PC-3 (cell line): ENCODE results near the gene SLC12A1. TPM values are rescaled to one million over a fixed set of nuclear protein-coding genes. Genes with fewer than 3 reads are reported as not detected.

Source experiments
- ATAC-seq: fragments of 200-7000 bp; cut with Tn5 transposase; 2 replicates; pipeline ENCODE4 v1.9.1; 2020; ENCODE audit warnings: mild to moderate bottlenecking, moderate library complexity
- BruUV-seq: library from RNA; stranded (reverse); fragments of 400-500 nt; replicated peaks from 2 replicates; lab custom pipeline; 2021; lab: Mats Ljungman, UMichigan
- CTCF ChIA-PET: fragments of 300-600 bp; sonication (Branson Sonifier 250); formaldehyde crosslinking; loops from one replicate; lab custom pipeline; 2022; ENCODE audit warnings: antibody characterized with exemption; lab: Charles Lee
- POLR2A ChIA-PET: fragments of 300-600 bp; sonication (Branson Sonifier 250); formaldehyde crosslinking; loops from one replicate; lab custom pipeline; 2022; ENCODE audit warnings: antibody characterized with exemption; ENCODE audit not compliant: unreplicated experiment; lab: Charles Lee
- DNase-seq: peaks from one replicate; pipeline ENCODE4 v3.0.0-alpha.2; 2015
- H2AFZ ChIP-seq: fragments of 300-600 bp; sonication (generic); 2 replicates; pipeline ENCODE4 v1.6.0; 2016; ENCODE audit warnings: antibody characterized with exemption, low read length
- H3F3A ChIP-seq: fragments of 300-600 bp; sonication (generic); one replicate; pipeline ENCODE4 v1.6.0; 2017; ENCODE audit warnings: antibody characterized with exemption, low read length, control low read depth, mild to moderate bottlenecking; ENCODE audit not compliant: unreplicated experiment
- H3K27ac ChIP-seq: fragments of 300-600 bp; sonication (generic); 2 replicates; pipeline ENCODE4 v1.5.1; 2016; ENCODE audit warnings: mild to moderate bottlenecking, low read length
- H3K27me3 ChIP-seq: fragments of 300-600 bp; sonication (generic); 2 replicates; pipeline ENCODE4 v1.6.1; 2016; ENCODE audit warnings: low read length, mixed read lengths
- H3K36me3 ChIP-seq: fragments of 300-600 bp; sonication (generic); 2 replicates; pipeline ENCODE4 v1.6.1; 2016; ENCODE audit warnings: low read depth, mixed run types, low read length, mixed read lengths
- H3K4me1 ChIP-seq: fragments of 300-600 bp; sonication (generic); 2 replicates; pipeline ENCODE4 v1.5.1; 2016; ENCODE audit warnings: low read length; ENCODE audit not compliant: insufficient read depth
- H3K4me2 ChIP-seq: fragments of 300-600 bp; sonication (generic); 2 replicates; pipeline ENCODE4 v1.6.0; 2016; ENCODE audit warnings: low read length
- H3K4me3 ChIP-seq: fragments of 300-600 bp; sonication (generic); 2 replicates; pipeline ENCODE4 v1.5.1; 2016; ENCODE audit warnings: mild to moderate bottlenecking, low read length, mixed read lengths
- H3K79me2 ChIP-seq: fragments of 300-600 bp; sonication (generic); 2 replicates; pipeline ENCODE4 v1.6.1; 2017; ENCODE audit warnings: low read length, mixed read lengths
- H3K9ac ChIP-seq: fragments of 300-600 bp; sonication (generic); 2 replicates; pipeline ENCODE4 v1.6.0; 2016; ENCODE audit warnings: mild to moderate bottlenecking, low read length
- H3K9me2 ChIP-seq: fragments of 300-600 bp; sonication (generic); replicated peaks from 2 replicates; pipeline ENCODE4 v1.6.1; 2016; ENCODE audit warnings: mixed run types, low read length, mixed read lengths
- H3K9me3 ChIP-seq: fragments of 300-600 bp; sonication (generic); 2 replicates; pipeline ENCODE4 v1.6.1; 2016; ENCODE audit warnings: low read length, mixed read lengths
- H4K20me1 ChIP-seq: fragments of 300-600 bp; sonication (generic); 2 replicates; pipeline ENCODE4 v1.6.1; 2016; ENCODE audit warnings: low read length, mixed read lengths
- CTCF ChIP-seq: fragments of 300-600 bp; sonication (generic); conservative IDR thresholded peaks from 2 replicates; pipeline ENCODE4 v1.5.1; 2017; ENCODE audit warnings: antibody characterized with exemption, low read depth, mild to moderate bottlenecking, low read length
- EZH2 ChIP-seq: fragments of 300-600 bp; sonication (generic); IDR thresholded peaks from one replicate; pipeline ENCODE4 v1.6.1; 2017; ENCODE audit warnings: antibody characterized with exemption, mild to moderate bottlenecking, low read length; ENCODE audit not compliant: unreplicated experiment
- EZH2phosphoT487 ChIP-seq: fragments of 300-600 bp; sonication (generic); IDR thresholded peaks from 2 replicates; pipeline ENCODE4 v1.6.1; 2018; ENCODE audit warnings: mild to moderate bottlenecking, antibody characterized with exemption, low read length, borderline replicate concordance
- intact Hi-C: fragments of 100-400 bp; cut with micrococcal nuclease; formaldehyde crosslinking; loops from 2 replicates; pipeline ENCODE4 v1.9.0; 2023
- total RNA-seq: library from RNA; depleted of rRNA; stranded (reverse); fragments of >200 nt; gene quantifications from 2 replicates; pipeline ENCODE4 v1.2.3, GENCODE V29; 2014

Gene SLC12A1
- total RNA-seq, 1 experiment from 2014 or later, result not detected

GRCh38 chr15:48233246-48233645 lies 27.1 kb downstream of the SLC12A1 start:
- Histone ChIP-seq H3K4me3 (no peak overlapping the region), H3K9me2 (no peaks in the 10 kb centered on the region), H3K79me2 (no peaks in the 10 kb centered on the region), H3K9me3 (no peaks in the 10 kb centered on the region), H3F3A (no peaks in the 10 kb centered on the region), H3K27me3 (peaks cover 9% of the 10 kb centered on the region; the same call in 1 of the 2 replicates), H3K4me2 (no peak overlapping the region), H4K20me1 (no peaks in the 10 kb centered on the region), H3K9ac (no peak overlapping the region), H3K4me1 (no peaks in the 10 kb centered on the region), H3K27ac (no peak overlapping the region), H2AFZ (no peak overlapping the region), H3K36me3 (no peaks in the 10 kb centered on the region)
- intact Hi-C loops, result no loop called here
- CTCF ChIA-PET, result no interaction called here
- no TSS peak for BruUV-seq
- POLR2A ChIA-PET, result no interaction called here
- TF ChIP-seq EZH2phosphoT487 (no peak), EZH2 (no peak), CTCF (no peak)
- DNase-seq, result no peak
- no peak for ATAC-seq

- no peaks in the 10 kb centered on the region for H3K36me3 ChIP-seq
- no peaks in the 10 kb centered on the region for H3F3A ChIP-seq
- H2AFZ ChIP-seq, result no peak overlapping the region
- no peak overlapping the region for H3K9ac ChIP-seq
- DNase-seq, result no peak
- H3K4me3 ChIP-seq, result no peak overlapping the region
- H3K9me3 ChIP-seq, result no peaks in the 10 kb centered on the region
- no peak for TF ChIP-seq EZH2
- no peak for TF ChIP-seq CTCF
- TF ChIP-seq EZH2phosphoT487, result no peak
- H3K27me3 ChIP-seq, result 0 out of 2 replicates have a peak, but pooled peaks cover 4% of the 10 kb centered on the region
- no peaks in the 10 kb centered on the region for H3K9me2 ChIP-seq
- no peak overlapping the region for H3K4me2 ChIP-seq
- no peaks in the 10 kb centered on the region for H3K4me1 ChIP-seq
- ChIA-PET CTCF (no interaction called here), POLR2A (no interaction called here)
- no TSS peak for BruUV-seq
- no peaks in the 10 kb centered on the region for H3K79me2 ChIP-seq
- H4K20me1 ChIP-seq, result no peaks in the 10 kb centered on the region
- ATAC-seq, result no peak
- intact Hi-C loops, result no loop called here
- no peak overlapping the region for H3K27ac ChIP-seq
Measured at GRCh38 chr15:48239334-48239733, 33.2 kb downstream of the SLC12A1 start.

- no peaks in the 10 kb centered on the region for H3K36me3 ChIP-seq
- POLR2A ChIA-PET, result no interaction called here
- no peaks in the 10 kb centered on the region for H4K20me1 ChIP-seq
- ATAC-seq, result no peak
- no peak overlapping the region for H3K9ac ChIP-seq
- H3K9me2 ChIP-seq, result no peaks in the 10 kb centered on the region
- BruUV-seq, result no TSS peak
- H3K4me2 ChIP-seq, result no peak overlapping the region
- intact Hi-C loops, result no loop called here
- no peaks in the 10 kb centered on the region for H3K4me1 ChIP-seq
- CTCF ChIA-PET, result no interaction called here
- no peaks in the 10 kb centered on the region for H3K9me3 ChIP-seq
- H3F3A ChIP-seq, result no peaks in the 10 kb centered on the region
- no peak overlapping the region for H3K4me3 ChIP-seq
- H3K27me3 ChIP-seq, result 0 out of 2 replicates have a peak, but pooled peaks cover 4% of the 10 kb centered on the region
- TF ChIP-seq CTCF, result no peak
- TF ChIP-seq EZH2phosphoT487, result no peak
- TF ChIP-seq EZH2, result no peak
- no peak for DNase-seq
- no peak overlapping the region for H3K27ac ChIP-seq
- no peak overlapping the region for H2AFZ ChIP-seq
- no peaks in the 10 kb centered on the region for H3K79me2 ChIP-seq
Measured at GRCh38 chr15:48242015-48242414, 35.9 kb downstream of the SLC12A1 start.
